ENCODE measurements around the gene ST8SIA4.
A peak's percentile ranks its signal among the peaks of the same experiment; 100 is the strongest.

The ST8SIA4 gene

DNA sequence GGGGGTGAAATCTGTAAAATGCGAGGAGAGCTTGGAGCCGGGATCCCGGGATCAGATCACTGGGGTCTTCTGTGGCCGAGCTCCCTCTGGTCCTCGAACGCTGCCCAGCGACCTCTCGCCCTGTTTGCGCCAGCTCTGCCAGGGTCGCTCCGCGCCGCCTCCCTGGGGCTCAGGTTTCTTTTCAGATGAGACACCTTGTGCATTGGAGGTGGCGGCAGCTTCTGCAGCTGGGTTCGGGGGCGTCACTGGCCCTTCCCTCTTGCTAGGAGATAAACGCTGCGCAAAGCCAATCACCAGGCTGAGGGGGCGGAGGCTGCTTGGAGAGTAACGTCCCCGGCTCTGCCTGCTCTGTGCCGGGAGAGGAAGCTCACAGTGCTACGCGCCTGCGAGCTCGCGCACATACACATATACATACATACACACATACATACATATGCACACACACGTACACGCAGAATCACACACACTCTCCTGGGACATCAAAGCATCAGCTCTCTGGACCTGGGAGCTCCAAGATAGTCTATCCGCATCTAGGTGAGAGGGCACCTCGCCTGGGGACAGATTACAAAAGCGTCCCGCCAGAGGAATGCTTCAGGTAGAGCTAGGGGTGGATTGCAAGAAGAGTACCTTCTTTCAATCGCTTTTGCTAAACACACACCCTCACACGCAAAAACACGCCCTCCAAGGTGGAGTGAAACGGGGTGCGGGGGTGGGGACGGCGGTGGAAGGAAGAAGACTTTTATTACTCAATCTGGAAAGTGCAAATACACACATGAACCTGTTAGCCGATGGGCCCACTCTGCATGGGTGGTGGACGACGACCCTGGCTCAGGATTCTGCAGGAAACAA lies at the start of gene ST8SIA4:
Gene ST8SIA4 (minus strand): TSS at position 244 of the 849 bp plus-strand sequence. CDS start 327 bp downstream, outside the sequence.
- DNase-seq = peak; percentile 92

DNA sequence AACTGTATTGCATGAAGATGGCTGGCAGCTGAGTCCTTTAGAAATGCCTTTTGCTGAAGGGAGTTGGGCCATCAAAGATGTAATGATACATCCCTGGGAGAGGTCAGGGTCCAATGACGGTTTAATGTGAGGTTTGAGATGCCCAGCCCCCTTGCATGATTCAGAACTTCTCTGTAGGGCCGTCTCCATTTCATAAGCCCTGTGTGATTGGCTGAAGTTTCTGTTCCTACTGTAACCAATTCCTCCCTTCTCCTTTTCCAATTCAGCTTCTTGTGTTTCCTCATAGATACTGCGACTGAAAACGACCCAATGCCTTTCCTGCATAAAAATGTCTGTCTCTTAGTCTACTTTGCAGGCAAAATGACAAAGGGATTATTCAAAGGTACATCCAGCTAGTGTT lies 47.9 kb upstream of the ST8SIA4 start:
- DNase-seq = peak; percentile 93

- no peak for DNase-seq
Observed at GRCh38 chr5:100913298-100913697, 10.2 kb upstream of the ST8SIA4 start.

DNA sequence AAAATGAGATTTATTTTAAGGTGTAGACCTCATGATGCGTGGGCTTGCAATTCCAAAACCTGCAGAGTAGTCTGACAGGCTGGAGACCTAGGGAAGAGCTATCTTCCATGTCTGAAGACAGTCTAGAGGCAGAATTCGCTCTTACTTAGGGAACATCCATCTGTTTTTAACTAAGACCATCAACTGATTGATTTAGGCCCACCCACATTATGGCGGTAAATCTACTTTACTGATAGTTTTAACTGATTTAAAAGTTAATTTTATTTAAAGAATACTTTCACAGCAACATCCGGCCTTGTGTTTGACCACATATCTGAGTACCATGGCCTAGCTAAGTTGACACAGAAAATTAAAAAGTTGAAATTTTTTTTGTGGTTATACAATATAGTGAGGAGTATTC lies 6.0 kb upstream of the ST8SIA4 start:
- no peak for DNase-seq

GRCh38 chr5:100905259-100905914 lies 2.3 kb upstream of the ST8SIA4 start:
- peak; percentile 11 for DNase-seq

- DNase-seq = peak; percentile 64
Observed at GRCh38 chr5:100904259-100904861, 1.3 kb upstream of the ST8SIA4 start.

- peak; percentile 77 for DNase-seq
Observed at GRCh38 chr5:100902440-100903038, 543 bp downstream of the ST8SIA4 start.

DNA sequence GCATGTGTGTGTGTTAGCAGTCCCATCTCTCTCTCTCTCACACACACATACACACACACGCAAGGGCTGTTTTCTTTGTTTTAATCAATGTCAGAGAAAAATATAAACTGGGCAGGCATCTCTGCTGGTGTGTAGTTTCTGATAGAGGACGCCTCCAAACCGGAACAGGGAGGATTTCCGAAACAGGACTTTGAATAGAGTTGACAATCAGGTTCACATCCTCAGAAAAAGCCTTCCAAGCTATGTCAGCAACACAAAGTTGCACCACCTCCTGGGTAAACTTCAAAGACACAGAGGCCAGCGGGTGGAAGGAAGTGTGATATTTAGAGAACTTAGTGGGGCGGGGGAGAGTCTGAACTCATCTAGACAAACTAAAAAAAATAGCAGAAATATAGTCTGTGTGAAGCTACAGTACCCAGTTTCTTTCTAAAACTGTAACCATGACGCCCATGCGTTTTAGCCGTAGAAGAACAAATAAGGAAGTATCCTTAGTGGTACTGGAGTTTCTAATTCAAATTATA lies 1.2 kb downstream of the ST8SIA4 start:
- peak; percentile 93 for DNase-seq

DNA sequence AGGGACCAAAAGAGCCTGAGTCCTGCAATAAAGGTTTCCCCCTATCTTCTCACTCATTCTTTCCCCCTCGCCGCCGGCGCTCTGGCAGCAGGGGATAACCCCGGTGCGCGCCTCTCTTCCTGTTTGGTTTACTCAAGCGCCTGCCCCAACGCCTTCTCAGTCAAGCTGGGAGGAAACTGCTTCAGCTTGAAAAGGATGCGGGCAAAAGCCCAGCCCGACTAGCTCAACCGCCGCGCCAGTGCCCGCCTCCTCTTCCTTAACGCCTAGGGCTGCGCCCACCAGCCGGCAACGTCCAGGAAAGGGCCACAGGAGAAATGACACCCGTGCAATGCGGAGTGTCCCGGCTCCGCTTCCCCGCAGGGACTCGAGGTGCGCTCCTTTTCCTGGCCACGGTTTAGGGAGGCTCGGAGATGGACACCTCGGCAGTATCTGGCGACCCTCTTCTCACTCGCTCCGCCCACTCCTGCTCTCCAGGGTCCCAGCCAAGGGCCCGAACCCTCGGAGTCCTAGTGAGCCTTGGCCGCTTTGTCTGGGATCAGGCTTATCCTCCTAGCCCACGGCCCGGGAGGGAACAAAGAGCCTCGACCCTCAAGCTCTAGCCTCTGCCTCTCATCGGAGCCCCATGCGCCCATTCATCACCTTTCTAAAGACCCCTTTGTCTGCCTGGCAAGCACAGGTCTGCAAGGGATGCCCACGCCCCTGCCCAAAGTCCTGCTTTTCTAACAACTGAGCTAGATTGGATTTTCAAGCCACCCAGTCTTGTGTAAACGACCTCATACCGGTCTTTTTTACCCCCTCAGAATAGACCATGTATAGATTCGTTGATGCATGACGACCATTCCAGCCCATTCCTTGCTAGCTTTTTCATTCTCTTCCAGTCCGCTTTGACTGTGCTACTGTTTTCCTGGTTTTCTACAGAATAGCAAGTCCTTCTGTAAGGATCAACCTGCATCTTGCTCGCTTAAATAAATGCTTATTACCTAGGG lies 2.0 kb downstream of the ST8SIA4 start:
- peak; percentile 94 for DNase-seq

DNA sequence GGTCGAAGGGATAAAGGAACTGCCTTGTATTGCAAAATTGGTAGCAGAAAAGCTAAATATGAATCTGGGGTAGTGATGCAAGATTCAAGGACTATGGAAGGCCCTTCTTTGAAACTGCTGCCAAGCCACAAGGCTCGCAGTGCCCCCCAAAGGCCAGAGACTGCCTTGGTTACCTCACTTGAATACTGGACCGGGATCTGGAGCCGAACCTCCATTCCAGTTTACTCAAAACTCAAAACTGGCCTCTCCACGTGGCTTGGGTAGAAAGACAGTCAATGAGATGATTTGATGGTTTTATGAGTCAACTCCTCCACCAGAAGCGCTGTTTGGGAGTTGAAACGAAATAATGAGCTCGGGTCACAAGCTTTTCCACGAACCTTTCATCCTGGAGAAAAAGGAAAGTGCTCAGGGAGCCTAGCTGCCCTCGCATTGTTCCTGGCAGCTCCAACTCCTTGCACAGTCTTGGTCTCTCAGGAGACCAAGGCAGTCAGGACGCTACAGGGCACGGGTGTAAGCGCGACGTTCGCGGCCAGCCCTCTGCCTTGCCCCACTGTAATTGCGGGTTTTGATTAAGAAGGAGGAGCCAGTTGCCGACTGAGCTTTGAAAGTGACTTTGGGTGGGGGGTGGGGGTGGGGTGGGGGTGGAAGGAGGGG lies 2.8 kb downstream of the ST8SIA4 start:
- DNase-seq = peak; percentile 90

DNA sequence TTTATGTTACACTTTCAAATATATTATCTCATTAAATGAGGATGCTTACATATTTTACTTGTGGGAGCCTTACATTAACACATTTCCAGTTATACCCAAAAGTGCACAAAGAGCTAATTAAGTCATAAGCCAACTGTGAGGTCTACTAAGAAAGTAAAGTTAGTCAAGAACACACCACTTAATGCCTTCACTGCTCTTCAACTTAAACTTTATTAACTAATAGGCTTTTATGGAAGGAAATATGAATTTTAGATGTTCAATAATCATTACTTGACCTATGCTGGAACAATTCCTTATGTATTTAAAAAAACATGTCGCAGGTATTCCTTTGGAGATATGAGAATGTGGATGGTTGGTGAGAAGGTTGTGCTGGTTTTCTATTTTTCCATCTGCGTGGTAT lies 3.4 kb downstream of the ST8SIA4 start:
- DNase-seq = no peak

DNA sequence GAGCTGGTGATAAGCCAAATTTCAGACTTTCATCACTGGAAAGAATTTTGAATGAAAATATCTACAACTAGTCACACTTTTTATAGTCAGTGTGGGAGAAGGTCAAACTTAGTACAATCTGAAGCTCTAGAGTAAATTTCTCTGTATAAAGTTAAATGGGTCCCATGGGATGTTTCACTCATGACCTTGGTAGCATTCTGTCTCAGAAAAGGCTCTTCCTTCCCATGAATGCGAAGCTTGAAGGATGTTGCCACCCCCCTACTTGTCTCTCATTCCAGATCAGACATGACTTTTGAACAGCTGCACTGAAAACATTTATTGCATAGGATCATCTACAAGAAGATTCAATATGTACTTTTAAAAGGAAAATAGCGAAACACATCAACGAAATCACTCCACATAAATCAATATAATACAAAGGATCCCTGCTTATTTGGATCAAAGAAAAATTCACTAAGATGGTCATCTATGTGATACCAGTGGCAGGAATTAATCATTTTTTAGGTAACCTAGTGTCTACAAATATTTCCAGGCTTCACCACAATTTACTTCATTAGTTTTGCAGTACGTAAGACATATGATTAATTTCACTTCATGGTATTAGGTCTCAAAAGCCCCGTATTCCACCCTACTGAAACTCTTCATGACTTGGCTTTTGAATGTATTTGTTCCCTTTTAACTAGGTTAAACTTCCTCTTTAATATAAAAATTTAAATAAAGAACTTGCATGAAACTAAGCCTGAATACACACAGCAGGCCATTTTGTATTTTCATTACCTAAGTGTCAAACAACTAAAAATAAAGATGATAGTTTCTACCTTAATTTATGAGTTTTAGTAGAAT lies 4.4 kb downstream of the ST8SIA4 start:
- peak; percentile 65 for DNase-seq

GRCh38 chr5:100896054-100896453 lies 7.0 kb downstream of the ST8SIA4 start:
- no peak for DNase-seq

DNA sequence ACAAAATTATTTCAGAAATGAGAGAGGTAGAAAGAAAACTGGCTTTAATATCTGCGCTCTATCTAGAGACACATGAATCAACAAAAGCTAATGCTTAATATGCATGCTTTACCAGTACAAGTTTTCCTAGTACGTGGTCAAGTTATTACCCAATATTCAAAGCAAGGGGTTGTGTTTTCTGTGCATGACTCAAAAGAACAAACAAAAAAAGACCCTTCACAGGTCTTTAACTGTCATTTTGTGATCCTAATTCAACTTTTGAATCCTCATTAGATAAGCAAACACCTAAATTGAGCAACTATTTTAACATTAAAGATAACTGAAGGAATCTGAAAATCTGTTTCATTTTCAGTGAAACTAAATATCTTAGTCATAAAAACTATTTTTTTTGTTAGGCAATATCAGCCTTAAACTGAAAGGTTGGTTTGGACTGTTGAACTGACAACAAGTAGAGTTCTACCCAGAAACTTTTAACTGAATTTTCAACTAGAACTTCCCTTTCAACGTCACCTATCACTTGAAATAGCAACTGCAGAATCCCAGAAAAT lies 12.5 kb downstream of the ST8SIA4 start:
- DNase-seq = peak; percentile 80

GRCh38 chr5:100889896-100890295 lies 13.2 kb downstream of the ST8SIA4 start:
- no peak for DNase-seq

DNA sequence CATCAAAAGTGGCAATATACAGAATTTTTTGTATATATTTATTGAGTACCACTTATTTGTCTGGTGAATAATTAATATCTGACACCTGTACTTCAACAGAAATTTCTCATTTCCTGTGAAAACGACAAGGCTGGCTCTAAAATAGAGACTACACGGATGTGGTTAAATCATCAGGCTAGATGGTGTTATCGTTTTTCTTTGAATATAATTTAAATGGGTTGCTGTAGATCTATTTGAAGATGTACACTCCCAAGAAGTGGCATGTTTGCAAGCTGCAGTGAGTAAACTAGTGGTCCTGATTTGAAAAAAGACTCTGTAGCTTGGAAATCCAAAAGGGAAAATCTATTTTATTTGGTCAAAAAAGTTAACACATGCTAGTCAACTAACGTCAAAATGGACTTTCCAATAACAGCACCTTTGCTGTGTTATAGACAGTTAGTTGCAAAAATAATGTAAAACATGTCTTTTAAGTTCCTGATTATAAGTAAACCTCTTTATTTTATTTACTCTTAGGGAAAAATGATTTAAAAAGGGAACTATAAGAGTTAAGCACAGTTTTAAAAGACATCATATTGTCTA lies 13.8 kb downstream of the ST8SIA4 start:
- DNase-seq = no peak

GRCh38 chr5:100877274-100877673 lies 25.8 kb downstream of the ST8SIA4 start:
- no peak for DNase-seq

DNA sequence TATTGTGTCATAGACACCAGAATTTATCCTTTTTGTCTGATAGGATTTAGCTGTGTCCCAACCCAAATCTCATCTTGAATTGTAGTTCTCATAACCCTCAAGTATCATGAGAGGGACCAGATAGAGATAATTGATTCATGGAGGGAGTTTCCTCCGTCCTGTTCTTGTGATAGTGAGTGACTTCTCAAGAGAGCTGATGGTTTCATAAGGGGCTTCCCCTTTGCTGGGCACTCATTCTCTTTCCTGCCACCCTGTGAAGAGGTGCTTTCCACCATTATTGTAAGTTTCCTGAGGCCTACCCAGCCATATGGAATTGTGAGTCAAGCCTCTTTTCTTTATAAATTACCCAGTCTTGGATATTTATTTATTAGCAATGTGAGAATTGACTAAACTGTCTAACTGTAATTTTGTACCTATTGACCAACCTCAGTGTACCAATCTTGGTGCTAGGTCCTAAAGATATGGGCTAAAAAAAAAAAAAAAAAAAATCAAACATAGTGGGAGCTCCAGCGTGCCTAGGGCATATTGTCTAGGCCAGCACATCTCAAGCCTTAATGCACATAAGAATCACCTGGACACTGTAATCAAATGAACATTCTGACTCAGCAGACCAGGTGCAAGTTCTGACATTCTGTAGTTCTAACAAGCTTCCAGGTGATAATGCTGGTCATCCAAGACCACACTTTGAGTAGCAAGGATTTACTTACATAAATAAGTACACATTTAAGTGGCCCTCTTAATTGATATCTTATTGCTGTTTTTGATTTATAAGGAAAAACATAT lies 30.5 kb downstream of the ST8SIA4 start:
- no peak for DNase-seq

GRCh38 chr5:100867039-100867562 lies 36.0 kb downstream of the ST8SIA4 start:
- DNase-seq = no peak

Data from MV-4-11 (cell line).